Putamen (tissue), 1 donor: ENCODE data around the gene PAPPA.

Experiments used
- DNase-seq: peaks from one replicate; pipeline ENCODE4 v3.0.0-alpha.2; 2016; ENCODE audit warnings: low spot score

The PAPPA gene

DNA sequence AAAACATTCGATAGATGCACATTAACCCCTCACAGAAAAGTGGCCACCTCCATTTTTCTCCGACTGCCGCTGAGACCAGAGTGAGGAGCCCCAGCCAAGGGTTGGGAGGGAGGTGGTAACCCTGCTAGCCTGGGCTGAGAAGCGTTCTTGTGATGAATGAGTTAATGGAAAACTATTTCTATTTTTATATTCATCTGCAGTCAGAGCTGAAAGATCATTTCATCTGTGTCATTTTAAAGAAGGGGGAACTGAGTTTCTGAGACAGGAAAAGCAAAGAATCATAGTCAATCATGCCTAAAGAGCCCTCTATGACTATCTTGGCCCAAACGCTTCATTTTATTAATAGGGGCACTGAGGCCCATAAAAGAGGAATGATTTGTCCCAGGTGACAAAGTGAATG lies 229.5 kb downstream of the PAPPA start:
- DNase-seq: no peak

DNA sequence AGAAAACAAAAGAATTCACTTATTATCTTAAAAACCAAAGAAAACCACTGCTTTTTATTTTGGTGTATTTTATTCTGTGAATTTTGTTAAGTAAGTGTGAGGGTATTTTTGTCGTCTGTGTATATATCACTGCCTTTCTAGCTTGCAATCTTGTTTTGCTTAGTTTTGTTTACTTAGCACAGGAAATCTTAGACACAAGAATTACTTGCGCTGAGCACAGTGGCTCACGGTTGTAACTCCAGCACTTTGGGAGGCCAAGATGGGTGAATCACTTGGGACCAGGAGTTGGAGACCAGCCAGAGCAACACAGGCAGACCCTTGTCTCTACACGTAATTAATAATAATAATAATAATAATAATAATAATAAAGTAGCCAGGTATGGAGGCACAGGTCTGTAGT lies 230.3 kb downstream of the PAPPA start:
- no peak for DNase-seq

DNA sequence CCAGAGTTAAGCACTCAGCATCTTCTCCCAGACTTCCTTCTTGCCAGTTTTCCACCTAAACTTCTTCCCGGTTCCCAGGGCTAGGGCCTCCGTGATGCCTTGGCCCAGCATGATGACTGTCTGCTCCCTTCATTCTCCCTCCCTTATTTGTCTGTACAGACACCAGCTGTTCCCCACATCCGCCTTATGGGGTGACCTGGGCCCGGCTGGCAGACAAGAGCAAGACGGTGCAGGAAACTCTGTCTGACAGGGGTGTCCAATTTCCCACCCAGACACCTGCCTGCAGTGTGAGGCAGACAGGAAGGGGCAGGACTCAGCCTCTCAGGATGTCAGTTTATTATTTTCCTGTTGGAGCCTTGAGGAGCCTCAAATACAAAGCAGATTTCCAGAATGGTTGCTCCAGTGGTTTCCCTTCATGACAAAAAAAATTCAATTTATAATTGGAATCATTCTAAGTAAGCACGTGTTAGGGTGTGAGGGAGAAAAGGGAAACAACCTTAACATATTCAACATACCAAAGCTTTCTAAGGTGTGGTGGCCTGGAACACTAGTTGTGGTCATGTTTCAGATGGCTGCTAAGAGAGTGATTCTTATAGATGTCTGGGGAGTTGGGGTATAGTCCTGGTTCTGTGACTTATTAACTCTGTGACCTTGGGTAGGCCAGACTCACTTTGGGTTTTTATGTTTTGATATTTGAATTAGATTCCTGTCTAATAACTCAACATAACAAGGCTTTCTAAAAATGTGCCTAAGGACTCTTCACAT lies 234.5 kb downstream of the PAPPA start:
- DNase-seq: no peak

DNA sequence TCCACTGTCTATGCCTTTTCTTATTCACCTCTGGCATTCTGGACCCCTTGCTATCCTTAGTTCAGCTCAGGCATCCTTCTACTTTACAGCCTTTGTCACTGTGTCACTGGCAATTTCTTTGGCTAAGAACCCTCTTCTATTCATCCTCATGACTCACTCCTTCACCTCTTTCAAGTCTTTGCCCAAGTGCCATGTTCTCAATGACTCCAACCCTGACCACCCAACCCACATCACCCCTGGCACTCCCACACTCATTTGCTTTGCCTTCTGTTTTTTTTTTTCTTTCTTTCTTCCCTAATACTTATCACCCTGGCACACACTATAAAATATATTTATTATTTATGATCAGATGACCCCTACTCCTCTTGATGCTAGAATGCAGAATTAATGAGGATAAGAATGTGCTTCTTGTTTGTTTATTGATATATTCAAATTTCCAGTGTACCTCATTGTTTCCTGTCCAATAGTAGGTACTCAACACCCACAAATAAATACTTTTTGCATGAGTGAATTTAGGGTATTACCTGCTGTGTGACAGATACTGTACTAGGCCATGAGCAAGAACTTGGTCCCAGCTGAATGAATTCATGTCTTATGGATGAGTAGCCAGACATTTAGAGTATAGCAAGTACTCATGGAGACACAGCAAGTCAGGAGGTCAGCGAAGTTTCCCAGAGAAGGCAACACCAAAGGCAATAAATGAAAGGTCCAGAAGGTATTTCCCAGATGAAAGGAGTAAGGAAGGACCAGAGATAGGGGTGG lies 236.1 kb downstream of the PAPPA start:
- no peak for DNase-seq

DNA sequence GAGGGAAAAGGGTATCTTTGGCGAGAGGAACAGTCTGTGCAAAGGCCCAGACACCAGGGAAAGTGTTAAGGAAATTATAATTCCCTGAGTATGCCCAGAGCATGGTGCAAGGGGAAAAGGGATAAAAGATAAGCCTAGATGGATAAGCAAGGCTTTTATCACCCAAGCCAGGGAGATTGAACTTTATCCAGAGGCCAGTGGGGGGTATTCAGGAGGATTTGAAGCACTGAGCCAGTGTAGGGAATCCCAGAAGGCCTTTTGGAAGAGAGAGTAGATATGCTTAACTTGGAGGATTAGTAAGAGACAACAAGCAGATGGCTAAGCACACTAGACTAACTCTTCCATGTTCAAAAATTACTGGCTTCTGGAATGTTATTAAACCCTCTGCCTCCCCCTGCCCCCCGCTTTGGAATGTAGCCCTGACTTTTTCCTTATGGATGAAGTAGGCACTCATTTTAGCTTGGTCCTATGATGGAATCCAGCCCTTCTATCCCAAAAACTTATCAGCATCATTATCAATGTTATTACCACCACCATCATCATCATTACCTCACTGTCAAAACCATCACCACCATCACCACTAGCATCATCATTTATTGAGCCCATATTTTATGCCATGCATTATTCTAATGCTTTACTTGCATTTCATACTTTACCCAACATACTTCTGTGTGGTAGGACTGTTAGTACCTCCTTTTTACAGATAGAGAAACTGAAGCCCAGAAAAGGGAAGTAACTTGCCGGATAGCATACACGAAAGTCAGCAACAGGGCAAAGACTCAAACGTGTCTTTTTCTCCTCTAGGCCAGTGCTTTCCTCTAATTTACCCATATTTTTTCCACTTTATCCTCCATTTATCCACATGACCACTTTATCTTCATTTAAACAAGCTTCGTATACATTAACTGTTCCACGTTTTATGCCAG lies 237.0 kb downstream of the PAPPA start:
- DNase-seq: no peak

DNA sequence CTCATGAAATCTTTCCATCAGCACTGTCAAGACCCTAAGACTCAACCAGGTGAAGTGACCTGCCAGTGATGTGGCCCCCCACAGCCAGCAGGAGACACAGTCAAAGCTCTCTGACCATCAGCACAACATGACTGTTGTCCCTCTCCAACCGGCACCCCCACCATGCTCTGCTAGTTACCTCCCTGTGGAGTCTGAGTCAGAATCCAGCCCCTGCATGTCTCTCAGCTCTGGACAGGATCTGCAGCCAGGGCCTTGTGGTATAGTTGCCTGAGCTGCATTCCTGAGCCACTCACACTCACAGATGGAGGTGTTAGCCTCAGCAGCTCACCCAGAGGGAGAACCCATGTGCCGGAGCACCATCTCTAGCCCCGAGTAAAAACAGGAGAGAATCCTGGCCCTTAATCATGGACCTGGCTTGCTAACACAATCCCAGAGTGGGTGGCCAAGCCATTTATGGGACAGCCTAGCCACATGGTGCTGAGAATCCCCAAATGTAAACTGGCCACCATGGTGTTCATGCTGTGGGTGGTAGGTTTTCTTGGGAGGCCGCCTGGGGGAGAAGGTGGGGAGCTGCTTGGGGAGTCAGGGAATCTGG lies 237.8 kb downstream of the PAPPA start:
- no peak for DNase-seq

DNA sequence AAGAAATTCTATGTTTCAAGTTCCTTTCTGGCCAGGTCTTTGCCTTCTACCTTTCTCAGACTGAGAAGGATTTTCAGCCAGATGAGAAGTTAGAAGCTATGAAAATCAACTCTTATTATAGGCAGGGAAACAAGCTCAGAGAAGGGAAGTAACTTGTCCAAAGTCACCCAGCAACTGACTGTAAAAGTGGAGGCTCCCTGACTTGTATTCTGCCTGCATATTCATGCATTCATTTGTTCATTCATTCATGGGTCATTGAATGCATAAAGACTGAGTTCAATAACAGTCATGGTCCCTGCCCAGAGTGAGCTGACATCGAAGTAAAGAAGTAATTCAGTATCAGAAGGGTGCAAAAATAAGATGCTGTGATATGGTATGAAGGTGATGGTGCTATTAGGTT lies 239.6 kb downstream of the PAPPA start:
- DNase-seq: no peak

DNA sequence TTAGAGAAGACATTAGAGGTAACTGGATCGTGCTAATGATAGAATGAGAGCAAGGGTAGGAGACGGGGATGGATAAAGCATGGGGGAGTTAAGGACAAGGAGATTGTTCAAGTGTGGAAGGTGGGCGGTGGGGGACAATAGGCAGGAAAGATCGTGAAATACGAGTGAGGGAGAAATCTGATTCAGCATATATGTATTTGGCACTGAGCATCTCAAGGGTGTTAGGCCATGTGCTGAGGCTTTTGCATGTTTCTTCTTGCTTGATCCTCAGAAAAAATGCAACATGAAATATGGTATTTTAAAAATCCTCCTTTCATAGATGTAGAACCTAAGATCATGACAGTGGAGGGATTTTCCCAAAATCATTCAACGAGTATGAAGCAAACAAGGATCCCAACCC lies 240.5 kb downstream of the PAPPA start:
- no peak for DNase-seq

DNA sequence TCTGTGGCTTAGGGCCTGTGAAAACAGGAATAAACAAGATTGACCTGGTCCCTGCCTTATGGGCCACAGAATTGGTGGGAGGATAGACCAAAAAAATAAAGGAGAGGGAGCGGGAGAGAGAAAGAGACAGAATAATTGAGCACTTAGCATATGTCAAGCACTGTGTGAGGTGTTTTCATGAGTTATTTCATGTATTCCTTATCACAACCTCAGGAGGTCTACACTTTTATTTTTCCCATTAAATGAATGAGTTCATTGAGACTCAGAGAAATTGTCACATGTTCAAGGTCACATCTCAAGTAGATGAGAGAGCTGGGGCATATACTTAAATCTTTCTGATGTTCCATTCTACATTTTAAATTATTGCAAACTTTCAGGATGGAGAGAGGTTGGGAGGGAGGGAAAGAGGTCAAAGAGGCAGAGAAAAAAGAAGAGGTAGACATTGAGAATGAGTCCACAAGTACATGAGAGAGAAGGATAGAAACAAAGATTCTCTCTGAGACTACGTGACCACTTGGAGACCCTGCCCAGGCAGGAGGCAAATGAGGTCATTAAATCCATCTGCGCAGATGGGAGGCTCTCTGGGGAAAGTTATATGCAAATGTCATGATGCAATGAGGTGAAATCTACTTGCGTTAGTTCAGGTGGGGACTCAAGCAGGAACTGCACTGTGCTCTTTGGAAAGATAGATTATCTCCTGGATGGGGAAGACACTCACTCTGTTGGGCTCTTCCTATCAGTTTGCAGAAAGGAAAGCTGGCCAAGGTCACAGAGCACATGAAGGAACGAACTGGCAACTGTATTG lies 241.5 kb downstream of the PAPPA start:
- no peak for DNase-seq

DNA sequence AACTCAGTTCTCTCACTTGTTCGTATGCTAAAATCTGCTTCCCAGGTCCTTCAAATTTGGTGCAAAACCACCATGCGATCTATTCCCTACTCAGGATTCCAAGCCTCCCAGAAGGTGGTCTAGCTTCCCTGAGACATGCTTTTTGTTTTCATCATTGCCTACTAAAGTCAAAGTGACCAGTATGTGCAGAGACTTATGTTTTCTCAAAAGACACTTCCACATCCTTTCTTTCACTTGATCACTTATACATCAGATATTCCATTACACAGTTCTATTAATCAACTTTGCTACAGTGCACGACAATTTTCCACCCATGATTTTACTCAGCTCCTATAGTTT lies 242.1 kb downstream of the PAPPA start:
- no peak for DNase-seq

DNA sequence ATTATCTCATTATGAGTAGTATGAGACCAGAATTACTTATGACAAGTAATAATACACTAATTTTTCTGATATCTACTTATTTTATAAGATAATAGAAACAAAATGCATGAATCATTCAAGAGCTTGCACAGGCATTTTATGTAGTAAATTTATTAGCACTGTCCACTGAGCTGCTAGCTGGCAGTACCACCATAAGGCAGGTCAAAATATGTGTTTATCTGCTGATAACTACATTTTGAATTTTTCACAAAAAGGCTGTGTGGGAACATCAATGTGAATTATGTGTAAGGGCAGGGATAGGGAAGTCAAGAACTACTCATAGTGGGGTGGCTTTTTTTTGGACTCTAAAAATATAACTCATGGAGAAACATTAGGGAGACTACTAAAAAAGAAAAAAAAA lies 249.6 kb downstream of the PAPPA start:
- DNase-seq: no peak

DNA sequence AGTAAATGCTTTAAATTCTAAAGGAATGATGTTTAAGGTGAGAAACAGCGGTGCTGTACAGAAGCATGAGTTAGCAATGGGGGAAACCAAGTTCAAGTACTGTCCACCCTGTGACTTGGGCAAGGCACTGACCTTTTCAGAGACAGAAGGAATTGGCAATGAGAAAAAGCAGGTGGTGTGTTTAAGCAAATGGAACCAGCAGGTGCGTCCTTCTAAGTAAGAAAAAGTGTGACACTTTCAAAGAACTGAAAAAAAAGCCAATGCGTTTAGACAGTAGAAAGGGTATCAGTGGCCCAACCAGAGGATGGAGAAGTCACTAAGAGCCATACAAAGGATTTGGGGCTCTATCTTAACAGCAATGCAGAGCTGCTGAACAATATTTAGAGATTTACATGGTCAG lies 250.6 kb downstream of the PAPPA start:
- no peak for DNase-seq

DNA sequence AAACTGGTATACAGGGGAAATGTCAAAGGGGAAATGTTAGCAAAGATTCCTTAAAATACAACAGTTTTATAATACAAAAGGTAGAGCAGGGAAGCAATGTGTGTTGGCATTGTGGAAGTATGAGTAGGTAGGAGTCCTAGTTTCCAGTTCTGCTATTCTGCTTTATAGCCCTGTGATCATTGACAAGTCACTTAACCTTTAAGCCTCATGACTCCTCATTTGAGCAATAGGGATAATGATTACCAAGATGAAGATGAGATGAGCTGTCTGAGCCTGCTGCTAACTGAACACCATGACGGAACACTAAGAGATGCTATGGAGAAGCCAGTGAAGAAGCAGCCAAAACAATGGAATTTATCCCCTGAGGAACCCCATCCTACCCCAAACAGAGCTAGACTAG lies 251.7 kb downstream of the PAPPA start:
- DNase-seq: no peak

DNA sequence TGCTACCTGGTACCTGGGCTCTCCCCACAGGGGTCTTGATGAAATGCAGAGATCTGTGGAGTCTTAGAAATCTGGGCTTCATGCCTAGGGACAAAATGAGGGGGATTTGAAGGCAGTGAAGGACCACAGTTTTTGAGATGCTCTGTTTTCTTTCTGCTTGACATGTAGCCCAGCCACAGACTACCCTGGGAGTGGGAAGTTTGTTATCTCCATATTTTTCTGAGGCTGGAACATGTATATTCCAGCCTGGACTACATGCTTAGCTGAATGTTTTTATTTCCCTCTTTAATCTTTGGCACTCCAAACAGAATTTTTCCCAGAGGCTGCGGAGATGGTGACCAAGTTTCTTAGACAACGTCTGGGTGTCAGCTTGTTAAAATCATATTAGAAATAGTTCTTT lies 252.9 kb downstream of the PAPPA start:
- DNase-seq: no peak

DNA sequence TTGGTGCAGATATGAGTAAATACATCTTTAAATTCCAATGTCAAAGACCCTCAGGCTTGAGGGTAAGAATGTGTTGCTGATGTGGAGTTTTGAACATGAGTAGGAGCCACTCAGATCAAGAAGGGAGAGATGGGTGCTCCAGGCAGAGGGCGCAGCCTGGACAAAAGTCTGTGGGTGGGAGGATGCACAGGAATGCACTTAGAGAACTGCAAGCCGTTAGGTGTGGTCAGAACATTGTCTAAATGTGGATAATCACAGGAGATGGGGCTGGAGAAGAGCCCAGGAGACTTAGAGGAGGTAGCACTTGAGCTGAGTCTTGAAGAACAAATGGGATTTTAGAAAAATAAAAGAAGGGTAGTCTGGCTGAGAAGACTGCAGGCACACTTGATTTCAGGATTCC lies 255.5 kb downstream of the PAPPA start:
- DNase-seq: no peak

DNA sequence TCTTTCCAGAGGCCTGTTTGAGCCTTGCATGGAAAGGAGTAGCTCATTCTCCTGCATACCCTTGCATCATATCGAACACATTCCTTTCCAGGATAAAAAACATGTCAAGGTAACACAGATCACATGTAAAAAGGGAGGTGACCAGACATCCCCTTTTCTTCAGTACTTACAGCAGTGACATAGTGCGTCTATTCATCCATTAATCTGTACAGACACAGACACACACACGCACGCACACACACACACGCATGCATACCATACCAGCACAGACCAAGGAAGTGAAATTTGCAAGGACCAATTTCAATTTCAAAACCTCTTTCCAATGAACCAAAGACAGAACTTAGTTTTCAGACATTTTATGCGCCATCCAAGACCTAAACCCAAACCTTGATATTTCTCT lies 256.0 kb downstream of the PAPPA start:
- no peak for DNase-seq

DNA sequence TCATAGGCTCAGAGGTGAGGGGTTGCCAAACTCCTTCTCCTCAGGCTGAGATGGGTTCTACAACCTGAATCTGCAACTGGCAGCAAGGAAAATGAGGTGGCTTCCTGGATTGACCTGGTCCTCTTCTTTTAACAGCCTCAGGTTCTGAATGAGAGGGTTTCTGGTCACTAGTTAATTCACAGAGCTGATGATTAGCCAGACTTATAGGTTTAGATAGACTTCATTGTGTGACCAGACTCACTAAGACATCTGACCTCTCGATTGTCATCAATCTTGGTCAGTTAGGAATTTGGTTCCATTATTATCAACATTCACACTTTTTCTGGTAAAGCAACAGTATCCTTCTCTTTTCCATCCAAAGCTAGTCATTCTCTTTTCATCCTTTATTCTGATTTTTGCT lies 257.9 kb downstream of the PAPPA start:
- no peak for DNase-seq

DNA sequence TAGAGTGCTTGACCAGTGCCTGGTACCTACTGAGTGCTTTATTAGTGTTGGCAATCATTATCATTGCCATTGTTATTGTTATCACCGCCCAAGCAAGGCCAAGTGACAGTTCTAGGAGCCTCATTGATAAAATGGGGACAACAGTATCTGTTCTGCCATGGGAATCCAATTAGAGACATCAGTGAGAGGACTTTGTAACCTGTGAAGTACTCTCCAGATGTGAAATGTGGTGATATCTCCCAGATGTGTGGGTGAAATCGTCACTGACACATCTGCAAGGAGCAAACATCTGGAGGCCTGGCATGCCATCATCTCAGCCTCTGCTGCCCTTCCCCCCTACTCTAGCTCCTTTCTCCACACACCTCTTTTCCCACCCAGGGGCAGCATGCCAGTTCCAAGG lies 260.8 kb downstream of the PAPPA start:
- no peak for DNase-seq

DNA sequence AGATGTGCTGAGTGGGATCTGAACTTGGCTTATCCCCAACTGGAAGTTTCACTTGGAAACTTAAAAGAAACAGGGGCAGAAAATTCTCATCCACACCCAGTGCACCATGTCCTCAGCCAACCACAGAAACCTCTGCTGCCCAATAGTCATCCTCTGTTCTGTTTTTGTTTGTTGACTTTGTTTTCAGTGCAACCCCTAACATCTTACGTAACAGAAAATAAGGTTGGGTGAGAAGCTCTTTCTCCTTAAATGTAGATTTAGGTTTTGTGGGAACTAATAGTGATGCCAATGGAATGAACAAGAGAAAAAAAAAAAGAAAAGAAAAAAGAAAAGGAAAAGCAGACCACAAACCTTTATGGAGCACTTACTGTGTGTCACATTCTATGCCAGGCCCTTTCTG lies 262.8 kb downstream of the PAPPA start:
- no peak for DNase-seq

DNA sequence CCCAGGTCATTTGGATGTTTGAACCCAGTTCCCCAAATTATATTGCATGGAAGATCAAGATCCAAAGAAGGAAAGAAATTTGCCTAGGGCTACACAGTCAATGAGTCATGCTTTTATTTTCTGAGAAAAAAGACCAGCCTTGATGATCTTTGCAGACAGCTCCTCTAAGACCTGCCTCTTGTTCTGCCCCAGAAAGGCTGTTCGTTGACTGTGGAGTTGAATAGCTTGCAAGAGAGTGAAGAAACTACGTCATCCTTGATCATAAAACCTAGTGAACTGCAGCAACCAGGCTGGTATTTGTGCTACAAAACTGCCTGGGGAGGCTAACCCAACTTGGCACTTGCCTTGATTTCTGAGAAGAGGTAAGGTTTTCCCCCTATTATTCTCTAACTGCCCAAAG lies 263.9 kb downstream of the PAPPA start:
- DNase-seq: no peak

DNA sequence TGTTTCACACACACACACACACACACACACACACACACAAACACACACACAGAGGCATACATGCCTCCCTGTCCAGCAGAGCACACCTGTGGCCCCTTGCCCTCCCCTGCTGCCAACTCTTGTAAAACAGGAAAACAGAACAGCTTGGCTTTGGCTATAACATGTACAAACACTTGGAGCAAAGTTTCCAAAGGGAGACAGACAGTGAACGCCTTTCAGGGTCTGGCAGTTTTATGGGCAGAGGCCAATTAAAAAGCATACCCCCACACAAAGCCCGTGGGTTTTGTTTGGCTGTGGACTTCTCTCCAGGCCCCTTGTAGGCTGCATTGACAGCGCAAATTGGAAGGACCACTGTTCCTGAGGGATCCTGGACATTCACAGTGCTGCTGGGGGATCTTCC lies 265.6 kb downstream of the PAPPA start:
- DNase-seq: no peak
